Measurements from ENCODE around the gene STK24.
"Not testable (repeated sequence)": the region's sequence is repeated elsewhere in the genome, so short reads cannot be mapped to it uniquely, and the experiment has no call there.

STK24 gene

DNA sequence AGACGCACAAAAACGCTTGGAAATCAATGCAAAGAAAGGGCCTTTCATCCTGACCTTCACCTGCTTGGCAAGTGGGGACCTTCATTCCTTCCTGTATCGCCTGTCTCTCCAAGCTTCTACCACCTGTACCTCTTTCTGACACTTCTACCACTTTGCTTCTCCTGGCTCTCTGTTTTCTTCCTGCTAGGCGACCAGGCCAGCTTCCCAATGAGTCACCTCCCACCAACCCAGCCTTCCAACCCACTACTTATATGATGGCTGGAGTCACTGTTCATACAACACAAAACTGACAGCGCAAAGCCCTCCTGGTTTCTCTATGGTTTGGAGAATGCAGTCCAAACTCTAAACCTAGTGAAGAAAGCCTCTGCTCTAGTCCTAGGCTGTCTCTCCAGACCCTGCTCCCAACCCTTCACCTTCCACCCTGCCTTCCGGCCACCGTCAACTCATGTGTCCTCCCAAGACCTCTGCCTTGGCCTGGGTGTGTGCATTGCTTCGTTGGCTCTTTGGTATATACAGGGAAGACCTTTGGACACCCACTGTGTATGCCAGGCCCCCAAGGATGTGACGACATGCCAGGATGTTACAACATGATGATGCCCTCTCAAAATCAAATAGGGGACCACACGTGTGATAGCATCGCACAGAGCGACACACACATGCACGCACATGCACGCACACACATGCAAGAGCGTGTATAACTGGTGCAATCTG is 148.5 kb downstream of the STK24 start:
- DNase-seq, result no peak

DNA sequence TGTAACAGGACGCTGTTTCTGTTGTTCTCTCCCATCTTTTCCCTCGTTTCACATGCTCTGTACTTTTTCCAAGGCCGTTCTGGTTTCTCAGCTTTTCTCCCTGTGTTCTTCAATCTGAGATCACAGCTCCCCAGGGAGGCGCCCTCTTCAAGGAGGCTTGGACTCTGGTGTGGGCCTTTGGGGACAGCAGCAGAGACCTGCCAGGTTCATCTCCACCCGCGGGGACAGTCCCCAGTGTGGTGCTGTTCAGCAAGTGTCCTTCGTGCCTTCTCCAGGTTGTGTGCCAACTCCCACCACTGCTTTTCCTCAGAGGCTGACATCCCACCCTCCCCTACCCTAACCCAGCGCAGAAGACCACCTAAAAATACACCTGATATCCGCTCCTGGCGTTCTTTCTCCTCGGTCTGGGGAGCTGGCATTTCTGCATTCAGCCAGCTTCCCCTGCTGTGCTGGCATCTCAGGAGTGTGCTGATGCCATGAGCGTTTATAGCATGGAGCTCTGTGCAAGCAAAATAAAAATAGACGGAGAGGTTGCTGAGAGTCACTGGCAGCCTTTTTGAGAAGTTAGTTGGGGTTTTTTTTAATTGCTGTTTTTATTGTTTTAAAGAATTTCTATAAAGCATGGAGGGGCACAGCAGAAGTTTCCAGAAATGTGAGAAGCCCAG is 149.4 kb downstream of the STK24 start:
- no peak for DNase-seq

DNA sequence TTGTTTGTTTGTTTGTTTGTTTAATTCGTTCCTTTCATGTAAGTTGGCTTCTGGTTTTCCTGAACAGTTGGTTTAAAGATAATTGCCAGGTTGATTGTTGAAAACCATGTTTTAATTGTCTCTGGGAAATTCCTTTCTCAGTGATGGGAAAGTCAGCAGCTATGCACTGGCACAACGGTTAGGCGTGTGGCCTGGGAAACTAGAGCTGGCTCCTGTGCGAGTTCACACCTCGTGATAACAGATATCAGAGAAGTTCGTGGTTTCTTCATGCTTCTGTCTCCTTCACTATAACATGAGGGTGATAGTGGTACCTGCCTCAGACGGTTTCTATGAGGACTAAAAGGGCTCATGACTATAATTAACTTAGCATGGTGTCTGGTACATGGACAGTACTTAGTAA is 153.5 kb downstream of the STK24 start:
- no peak for DNase-seq

DNA sequence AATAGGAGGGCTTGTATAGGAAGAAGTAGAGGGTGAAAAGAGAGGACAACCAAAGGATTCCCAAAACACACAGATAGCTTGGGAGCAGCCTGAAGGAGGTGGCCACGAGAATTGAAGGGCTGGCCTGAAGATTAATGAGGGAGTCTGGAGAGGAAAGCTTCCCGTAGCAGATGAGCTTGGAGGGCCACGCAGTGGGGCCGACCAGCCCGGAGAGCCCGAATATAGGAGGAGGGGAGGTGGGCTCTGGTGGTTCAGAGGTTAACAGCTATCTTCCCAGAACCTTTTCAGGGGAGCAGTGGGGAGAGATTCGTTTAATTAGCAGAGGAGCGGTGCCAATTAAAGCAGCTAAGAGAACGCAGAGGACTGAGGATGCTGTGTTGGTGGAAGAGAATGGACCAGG is 154.9 kb downstream of the STK24 start:
- no peak for DNase-seq

DNA sequence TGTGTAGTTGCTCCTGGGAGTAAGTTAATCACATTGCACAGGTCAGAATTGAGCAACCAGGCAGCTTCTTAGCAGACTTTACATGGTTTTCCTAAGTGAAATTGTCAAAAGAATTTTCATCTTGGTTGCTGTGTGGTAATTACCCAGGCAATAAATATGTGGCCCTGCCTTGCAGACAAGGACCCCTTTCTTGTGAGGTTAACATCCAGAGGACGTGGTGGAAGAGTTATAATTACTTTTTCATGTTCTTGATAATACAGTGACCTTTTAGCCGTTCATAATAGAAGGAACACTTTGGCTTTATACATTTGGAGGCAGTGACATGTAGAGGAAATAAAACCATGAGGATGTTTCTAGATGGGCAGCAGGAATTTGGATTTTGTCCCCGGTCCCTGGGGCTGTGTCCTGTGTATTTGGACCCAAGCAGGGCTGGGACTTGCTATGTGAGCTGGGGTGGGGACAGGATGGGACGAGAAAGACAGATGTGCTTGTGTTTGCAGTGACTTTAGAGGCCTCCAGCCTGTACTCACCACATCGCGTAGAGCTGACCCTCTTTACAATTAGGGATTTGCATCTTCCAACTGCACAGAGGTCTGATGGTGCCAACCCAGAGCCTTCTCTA is 156.2 kb downstream of the STK24 start:
- no peak for DNase-seq

DNA sequence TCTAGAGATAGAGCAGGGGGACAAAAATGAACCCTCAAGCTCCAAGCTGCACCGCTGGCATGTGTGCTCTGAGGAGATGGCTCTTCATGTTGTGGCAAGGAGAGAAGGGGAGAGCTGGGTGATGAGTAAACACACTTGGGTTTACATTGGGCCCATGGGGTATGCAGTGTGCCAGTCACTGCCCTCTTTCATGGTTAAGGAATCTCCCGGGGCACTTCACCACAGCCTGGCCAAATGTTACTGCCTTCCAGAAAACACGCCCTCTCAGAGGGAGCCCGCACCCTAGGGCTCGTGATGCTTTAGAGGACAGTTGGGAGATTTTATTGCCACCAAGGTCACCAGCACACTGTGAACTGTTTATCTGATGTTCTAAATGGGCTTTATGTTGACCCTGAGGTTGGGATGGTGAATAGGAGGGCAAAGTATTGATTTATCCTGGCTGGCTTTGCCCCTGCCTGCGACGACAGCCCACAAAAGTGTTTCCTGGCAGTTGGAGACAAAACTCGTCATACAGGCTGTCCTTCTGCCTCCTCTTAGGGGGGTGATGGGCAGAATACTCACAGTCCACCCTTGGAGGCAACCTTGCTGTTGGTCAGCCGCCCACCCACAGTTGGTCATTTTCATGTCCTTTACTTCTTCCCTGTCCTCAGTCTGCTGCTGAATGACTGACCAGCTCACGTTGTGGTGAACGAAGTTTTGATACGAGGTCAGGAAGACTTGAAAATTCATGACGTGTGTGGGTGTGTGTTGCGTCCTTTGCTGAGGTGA is 156.9 kb downstream of the STK24 start:
- no peak for DNase-seq

DNA sequence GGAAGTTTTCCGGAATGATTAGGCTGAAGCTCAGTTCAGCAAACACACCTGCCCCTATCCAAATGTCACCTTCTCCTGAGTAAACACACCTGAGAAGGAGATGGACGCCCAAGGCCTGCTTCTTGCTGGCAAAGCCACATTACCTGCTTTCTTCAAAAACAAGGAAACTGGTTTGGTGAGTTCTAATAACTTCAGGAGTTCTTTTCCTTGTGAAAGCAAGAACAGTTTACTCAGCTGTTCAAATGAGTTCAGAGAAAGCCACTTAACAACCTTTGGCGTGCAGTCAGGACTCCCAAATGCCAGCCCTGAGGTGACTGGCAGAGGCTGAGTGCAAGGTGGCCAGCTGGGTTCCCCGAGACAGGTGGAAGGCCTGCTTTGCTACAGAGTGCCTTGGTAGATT is 160.5 kb downstream of the STK24 start:
- no peak for DNase-seq

DNA sequence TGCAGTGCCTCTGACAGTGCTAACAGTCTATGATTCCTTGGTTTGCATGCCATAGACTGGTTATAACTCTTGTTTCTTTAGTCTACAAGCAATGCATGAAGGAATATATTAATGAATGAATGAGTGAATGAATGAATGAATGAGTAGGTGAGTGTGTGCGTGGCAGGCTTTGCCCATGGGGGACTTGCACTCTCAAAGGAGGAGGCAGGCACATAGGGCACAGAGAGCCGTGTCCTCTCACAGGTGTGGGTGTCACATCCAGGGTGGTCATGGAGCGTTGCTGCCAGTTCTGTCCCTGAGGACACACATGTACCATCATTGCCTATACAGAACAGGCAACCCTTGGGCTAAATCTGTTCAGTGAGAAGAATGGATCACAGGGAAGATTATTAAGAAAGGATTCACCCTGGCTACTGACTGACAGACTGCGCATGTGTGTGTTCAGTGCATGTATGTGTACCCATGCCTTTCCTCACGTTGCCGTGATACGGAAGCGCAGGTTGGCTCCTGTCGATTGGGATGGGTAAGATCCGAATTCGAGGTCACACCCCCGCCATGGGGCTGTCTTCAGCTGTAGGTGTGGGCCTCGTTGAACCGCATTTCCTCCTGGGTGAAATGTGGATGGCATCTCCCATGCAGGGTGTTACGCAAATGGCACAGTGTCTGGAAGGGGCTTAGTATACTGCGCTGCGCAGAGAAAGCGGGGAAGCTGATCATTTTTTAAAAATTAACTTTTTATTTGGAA is 161.4 kb downstream of the STK24 start:
- DNase-seq, result no peak

DNA sequence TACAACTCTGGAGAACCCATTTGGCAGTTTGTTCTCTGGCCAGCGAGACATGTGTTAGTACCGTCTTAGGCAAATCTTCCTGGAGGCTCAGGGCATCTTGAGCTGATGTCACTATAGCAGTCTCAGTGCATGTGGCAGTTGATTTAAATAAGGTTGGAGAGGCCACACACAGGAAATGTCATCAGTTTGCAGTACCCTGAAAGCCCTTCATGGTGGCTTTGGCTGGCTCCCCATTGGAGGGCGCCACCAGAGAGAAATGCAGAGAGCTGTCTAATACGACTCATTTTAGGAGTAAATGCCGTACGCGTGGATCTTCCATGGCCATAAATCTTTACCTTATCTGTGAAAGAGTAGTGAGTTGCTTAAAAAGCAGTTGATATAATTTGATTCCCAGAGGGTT is 163.1 kb downstream of the STK24 start:
- no peak for DNase-seq

DNA sequence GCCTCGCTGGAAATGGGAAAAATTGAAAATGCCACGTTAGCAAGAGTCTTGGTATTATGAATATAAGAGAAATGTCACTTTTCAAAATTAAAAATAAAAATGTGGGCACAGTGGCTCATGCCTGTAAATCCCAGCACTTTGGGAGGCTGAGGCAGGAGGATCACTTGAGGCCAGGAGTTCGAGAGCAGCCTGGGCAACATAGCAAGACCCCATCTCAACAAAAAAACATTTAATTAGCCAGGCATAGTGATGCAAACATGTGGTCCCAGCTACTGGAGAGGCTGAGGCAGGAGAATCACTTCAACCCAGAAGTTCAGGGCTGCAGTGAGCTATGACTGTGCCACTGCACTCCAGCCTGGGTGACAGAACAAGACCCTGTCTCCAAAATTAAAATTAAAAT is 163.6 kb downstream of the STK24 start:
- DNase-seq, result not testable (repeated sequence)

DNA sequence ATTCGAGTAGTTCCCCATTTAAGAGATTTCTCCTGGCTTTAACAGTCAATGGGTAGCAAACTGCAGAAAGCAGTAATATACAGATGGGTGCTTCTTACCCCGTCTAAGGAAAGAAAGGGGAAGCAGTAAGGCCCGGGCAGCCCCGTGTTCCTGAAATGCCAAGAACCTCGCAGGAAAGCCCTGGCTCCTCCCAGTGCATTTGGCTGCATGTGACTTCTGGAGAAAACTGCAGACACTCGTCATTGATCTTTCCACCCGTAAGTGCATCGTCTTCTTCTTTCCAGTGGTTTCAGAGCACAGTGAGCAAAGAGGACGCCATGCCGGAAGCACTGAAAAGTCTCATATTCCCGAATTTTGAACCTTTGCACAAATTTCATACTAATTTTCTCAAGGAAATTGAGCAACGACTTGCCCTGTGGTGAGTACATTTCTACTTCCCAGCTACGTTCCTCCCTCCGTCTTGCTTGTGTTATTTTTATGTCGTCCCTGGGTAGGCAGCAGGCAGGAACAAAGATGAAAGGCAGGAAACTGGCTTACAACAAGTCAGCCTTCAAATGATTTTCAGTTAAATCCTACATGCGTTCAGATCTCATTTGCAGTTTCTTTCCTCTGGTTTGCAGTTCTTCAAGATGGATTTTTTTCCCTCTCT is 165.2 kb downstream of the STK24 start:
- peak; percentile 2 to 6 for DNase-seq

DNA sequence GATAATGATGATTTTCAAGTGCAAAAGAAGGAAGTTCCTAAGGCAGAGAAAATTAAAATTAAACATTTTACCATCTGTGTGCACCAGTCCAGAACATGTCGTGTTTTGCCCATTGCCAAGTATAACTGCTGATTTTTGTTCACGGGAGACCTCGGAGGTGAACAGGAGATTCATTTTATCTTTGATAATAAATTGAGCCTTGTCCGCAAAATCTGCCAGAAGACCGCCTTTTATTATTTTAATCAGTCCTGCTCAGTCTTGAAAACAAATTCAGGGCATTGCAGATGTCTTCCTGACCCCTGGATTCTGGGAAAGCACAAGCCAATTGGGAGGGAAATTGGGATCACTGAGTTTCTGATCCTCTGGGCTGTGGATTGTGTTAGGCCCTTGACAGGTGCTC is 165.9 kb downstream of the STK24 start:
- DNase-seq, result no peak

DNA sequence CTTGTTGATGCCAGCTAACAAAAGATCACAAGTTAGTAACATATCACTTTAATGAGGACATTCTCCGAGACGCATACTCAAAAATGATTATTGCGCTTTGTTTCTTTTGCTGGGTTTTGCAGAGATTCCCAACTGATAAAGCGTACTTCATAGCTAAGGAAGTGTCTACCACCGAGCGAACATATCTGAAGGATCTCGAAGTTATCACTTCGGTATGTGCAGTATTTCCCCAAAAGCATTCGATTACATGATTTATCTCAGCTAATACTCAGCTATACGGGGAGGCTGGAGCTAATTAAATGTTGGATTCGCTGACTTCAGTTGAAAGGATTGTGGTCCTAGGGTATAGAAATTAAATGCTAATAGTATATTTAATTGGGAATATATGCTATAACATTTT is 166.3 kb downstream of the STK24 start:
- no peak for DNase-seq

DNA sequence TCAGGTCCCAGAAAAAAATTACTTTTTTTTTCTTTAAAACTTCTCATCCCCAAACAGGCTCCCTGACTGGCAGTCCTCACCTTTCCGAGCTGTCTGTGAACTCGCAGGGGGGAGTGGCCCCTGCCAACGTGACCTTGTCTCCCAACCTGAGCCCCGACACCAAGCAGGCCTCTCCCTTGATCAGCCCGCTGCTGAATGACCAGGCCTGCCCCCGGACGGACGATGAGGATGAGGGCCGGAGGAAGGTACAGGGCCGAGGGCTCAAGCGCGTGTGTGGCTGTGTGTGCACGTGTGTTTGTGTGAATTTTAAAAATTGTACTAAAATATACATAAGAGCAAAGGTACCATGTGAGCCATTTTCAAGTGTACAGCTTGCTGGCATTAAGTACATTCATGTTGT is 167.6 kb downstream of the STK24 start:
- DNase-seq, result no peak

DNA sequence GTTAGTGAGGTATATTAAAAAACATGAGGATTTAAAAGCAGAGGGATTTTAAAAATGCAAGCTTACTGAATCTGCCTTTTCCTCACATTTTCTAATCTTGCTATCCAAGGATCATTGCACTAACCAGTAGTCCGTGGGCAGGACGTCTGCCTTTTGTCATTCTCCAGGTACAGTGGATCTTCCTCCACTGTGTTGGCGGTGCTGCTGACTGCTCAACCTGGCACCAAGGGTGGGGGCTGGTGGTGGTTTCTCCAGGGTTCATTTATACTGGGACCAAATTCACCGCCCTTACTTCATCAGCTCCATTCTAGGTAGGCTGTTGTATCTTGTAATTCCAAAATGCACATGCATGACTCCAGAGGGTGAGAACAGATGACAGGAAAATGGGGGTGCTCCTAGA is 169.3 kb downstream of the STK24 start:
- DNase-seq, result no peak

DNA sequence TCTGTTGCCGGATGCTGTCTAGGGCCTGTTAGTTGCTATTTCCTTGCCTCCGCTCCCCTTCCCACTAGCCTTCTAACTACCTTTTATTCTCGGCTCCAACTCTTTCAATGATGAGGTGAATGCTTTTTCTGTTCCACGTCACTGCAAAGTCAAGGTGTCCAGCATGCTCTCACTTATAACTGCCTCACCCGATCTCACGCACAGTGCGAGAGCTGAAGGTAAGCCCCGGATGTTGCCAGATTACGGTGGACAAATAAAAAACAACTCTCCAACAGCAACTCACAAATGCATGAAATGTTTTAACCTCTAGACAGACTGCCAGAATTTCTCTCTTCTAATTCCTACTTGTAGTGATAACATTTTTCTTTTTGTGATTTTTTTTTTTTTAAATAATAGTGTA is 169.9 kb downstream of the STK24 start:
- no peak for DNase-seq

DNA sequence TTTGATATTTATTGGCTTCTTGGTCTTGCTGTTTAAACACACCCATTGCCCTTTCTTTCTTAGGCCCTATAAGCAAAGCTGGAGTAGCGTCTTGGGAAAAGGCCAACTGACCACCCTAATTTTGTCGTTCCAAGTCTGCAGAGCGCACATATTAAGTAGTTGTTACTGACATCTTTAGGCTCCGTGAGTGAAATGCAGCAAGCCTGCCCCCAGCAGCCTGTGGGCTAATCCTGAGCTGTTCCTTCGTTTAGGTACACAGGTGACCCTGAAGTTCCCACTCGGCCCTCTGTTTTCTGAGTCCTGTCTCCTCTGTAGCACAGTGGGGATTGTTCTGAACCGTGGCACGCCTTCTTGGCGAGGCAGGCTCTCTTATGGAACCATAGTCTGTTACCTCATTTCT is 170.5 kb downstream of the STK24 start:
- no peak for DNase-seq

DNA sequence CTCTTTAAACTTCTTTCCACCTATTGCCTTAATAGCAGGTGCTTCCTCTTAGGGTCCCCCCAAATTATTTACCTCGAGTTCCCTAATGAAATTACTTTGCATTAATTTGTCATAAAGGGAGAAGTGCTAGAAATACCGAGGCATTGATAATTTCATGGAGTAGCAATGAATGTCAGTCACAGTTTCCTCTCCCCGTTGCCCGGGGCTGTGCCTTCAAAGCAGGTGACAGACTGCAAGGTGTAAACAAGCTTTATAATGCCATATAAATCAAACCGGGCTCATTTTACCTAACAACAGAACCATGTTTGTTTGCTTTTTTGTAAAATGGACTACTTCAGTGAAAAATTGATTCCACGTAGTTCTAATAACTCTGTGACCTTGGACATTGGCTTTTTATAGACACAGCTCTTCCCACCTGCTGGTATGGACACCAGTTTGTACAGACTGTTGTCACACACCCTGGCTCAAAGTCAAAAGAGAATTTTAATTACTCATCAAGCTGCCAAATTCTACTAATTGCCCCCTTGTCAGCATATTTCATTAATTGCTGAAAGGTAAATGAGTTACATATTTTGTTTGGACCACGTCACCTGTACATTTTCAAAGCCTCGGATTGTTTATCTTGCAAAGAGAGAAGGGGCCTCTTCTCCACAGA is 171.1 kb downstream of the STK24 start:
- no peak for DNase-seq

DNA sequence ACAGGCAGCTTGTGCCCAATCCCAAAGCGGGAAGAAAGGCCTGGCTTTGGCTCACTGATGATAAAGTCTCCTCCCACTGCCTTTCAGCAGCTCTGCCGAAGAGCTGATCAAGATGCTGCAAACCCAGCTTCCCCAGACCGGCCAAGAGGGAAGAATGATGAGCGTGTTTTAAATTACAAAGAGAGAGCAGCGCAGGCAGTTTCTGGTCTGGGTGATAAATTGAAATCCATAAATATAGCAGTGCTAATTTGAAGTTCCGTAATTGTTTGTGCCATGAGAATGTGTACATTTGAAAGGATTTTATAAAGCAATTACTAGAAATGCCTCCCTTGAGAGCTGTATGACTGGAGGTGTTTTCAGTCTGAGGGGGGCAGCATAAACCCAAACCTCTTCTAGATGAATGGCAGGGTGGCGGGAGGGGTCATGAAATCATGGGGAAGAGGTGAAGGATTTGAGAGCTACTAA is 171.8 kb downstream of the STK24 start:
- DNase-seq, result no peak

DNA sequence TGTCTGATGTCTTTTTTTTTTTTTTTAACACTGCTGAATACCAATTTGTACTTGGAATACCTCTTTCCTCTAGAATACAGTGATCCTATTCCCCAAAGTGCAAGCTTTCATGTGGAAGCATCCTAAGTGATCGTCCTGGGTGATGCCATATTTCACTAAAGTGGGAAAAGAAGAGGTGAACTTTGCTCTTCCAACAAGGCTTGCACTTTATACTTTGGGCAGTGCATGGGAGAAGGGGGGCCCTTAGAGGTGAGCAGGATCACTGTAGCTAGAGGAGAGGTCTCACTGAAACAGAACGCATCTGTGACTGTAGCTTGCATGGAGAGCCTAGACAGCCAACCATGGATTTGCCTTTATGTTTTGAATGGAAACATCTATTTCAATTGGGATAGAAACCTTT is 173.8 kb downstream of the STK24 start:
- no peak for DNase-seq

DNA sequence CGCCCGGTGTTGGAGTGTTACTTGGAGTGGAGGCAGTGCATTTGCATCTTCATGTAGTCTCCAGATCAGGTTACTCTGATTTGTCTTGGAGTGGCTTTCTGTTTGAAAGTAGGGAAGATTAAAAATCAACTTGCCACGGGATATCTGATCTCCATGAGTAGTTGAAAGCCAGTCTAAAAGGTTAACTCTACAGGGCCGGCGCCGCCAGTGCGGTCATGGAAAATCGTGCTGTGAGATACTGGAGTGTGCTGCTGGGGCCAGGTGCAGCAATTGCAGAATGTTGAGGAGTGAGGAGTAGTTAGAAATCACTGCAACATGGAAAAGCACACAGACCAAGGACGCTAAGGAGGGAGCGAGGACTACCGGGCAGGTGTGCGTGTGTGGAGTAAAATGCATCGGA is 175.0 kb downstream of the STK24 start:
- DNase-seq, result no peak

DNA sequence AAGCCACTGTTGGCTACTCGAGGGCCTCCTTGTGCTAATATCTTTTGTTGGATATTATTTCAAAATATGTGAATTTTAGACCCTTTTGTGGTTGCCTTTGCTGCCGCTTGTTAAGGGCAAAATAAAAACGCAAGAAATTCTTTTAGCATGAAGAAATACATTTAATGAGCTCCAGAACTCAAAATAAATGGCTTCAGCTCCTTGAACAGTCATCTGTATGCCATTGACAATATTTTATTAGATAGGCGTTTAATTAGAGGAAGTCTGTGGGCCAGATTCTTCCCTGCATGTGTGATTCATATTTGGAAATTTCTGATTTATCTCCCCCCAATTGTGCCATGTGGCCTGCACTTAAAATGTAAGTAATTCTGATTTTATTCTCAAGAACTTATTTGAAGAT is 177.2 kb downstream of the STK24 start:
- DNase-seq, result no peak

All from CD4-positive, alpha-beta T cell treated with Interferon alpha-2 for 1 hour (primary cell).